Activated B cell treated with CpG ODN at 0.5 μM for 24 hours (primary cell): Measurements from ENCODE around the gene RNF123. TPM values are rescaled to one million over a fixed set of nuclear protein-coding genes. Genes with fewer than 3 reads are reported as not detected.

Experiments used
- ATAC-seq: fragments of 200-7000 bp; cut with Tn5 transposase; one replicate; pipeline ENCODE4 v1.10.0; 2021; ENCODE audit warnings: low read depth, mild to moderate bottlenecking, moderate library complexity
- CTCF ChIA-PET: fragments of 350-600 bp; sonication (Branson Sonifier 250); formaldehyde crosslinking; loops from one replicate; lab custom pipeline; 2021; ENCODE audit warnings: antibody characterized with exemption; lab: Charles Lee
- POLR2A ChIA-PET: fragments of 350-600 bp; sonication (Branson Sonifier 250); formaldehyde crosslinking; loops from one replicate; lab custom pipeline; 2021; ENCODE audit warnings: antibody characterized with exemption; lab: Charles Lee
- DNase-seq: peaks from one replicate; pipeline ENCODE4 v3.0.0; 2022
- H3K27ac Mint-ChIP-seq: one replicate; pipeline ENCODE4 v1.8.0; 2020; ENCODE audit warnings: mixed read lengths
- H3K27me3 Mint-ChIP-seq: one replicate; pipeline ENCODE4 v1.8.0; 2021; ENCODE audit warnings: mixed read lengths
- H3K36me3 Mint-ChIP-seq: one replicate; pipeline ENCODE4 v1.8.0; 2021; ENCODE audit warnings: low read depth, mixed read lengths
- H3K4me1 Mint-ChIP-seq: one replicate; pipeline ENCODE4 v1.8.0; 2021; ENCODE audit warnings: mixed read lengths
- H3K4me3 Mint-ChIP-seq: one replicate; pipeline ENCODE4 v1.8.0; 2020; ENCODE audit warnings: mild to moderate bottlenecking, mixed read lengths
- H3K9me3 Mint-ChIP-seq: one replicate; pipeline ENCODE4 v1.8.0; 2020; ENCODE audit warnings: mixed read lengths
- CTCF ChIP-seq: fragments of 200-600 bp; IDR thresholded peaks from one replicate; pipeline ENCODE4 v1.8.0; 2022; ENCODE audit warnings: antibody characterized with exemption, mild to moderate bottlenecking
- intact Hi-C: fragments of 100-400 bp; cut with micrococcal nuclease; formaldehyde crosslinking; loops from one replicate; pipeline ENCODE4 v1.15.1; 2024
- total RNA-seq: library from RNA; stranded (reverse); gene quantifications from 2 replicates; pipeline ENCODE4 v1.2.3, GENCODE V29; 2022

The RNF123 gene
- total RNA-seq, 1 donor from 2014 or later: 51.4 TPM

GRCh38 chr3:49729966-49730609, 40.7 kb downstream of the RNF123 start:
- intact Hi-C loops: no loop called here
- Mint-ChIP-seq H3K36me3 (peaks cover 60% of the 10 kb centered on the region), H3K9me3 (no peaks in the 10 kb centered on the region), H3K27me3 (no peaks in the 10 kb centered on the region), H3K27ac (no peak overlapping the region), H3K4me1 (peaks cover 23% of the 10 kb centered on the region), H3K4me3 (no peak overlapping the region)
- DNase-seq (no peak), ATAC-seq (no peak)
- TF ChIP-seq CTCF: no peak
- ChIA-PET POLR2A (interaction anchor here (1.1 kb wide), 1 partner anchor 11 kb away, joined by 3 read pairs; no protein-coding TSS in a partner anchor), CTCF (no interaction called here)

GRCh38 chr3:49732597-49732996, 43.2 kb downstream of the RNF123 start:
- H3K36me3 Mint-ChIP-seq: peaks cover 67% of the 10 kb centered on the region
- intact Hi-C loops: no loop called here
- TF ChIP-seq CTCF: no peak
- H3K4me3 Mint-ChIP-seq: no peak overlapping the region
- DNase-seq (no peak), ATAC-seq (no peak)
- H3K9me3 Mint-ChIP-seq: no peaks in the 10 kb centered on the region
- ChIA-PET CTCF (no interaction called here), POLR2A (interaction anchor here (0.5 kb wide), 1 partner anchor 388 kb away, joined by 6 read pairs; no protein-coding TSS in a partner anchor)
- H3K4me1 Mint-ChIP-seq: peaks cover under 1% of the 10 kb centered on the region
- no peak overlapping the region for H3K27ac Mint-ChIP-seq
- H3K27me3 Mint-ChIP-seq: no peaks in the 10 kb centered on the region

GRCh38 chr3:49733551-49733950, 44.2 kb downstream of the RNF123 start:
- Mint-ChIP-seq H3K4me3 (no peak overlapping the region), H3K9me3 (no peaks in the 10 kb centered on the region), H3K4me1 (no peaks in the 10 kb centered on the region), H3K27ac (no peak overlapping the region), H3K27me3 (no peaks in the 10 kb centered on the region), H3K36me3 (peaks cover 70% of the 10 kb centered on the region)
- CTCF ChIA-PET: no interaction called here
- DNase-seq: no peak
- no peak for TF ChIP-seq CTCF
- ATAC-seq: no peak
- POLR2A ChIA-PET: no interaction called here
- intact Hi-C loops: no loop called here

GRCh38 chr3:49734752-49735151, 45.4 kb downstream of the RNF123 start:
- Mint-ChIP-seq H3K27ac (no peak overlapping the region), H3K9me3 (no peaks in the 10 kb centered on the region), H3K4me1 (no peaks in the 10 kb centered on the region), H3K36me3 (peaks cover 70% of the 10 kb centered on the region), H3K4me3 (no peak overlapping the region), H3K27me3 (no peaks in the 10 kb centered on the region)
- POLR2A ChIA-PET: no interaction called here
- intact Hi-C loops: no loop called here
- ATAC-seq (no peak), DNase-seq (no peak)
- TF ChIP-seq CTCF: no peak
- CTCF ChIA-PET: no interaction called here

- ChIA-PET CTCF (no interaction called here), POLR2A (no interaction called here)
- intact Hi-C loops: no loop called here
- Mint-ChIP-seq H3K27me3 (no peaks in the 10 kb centered on the region), H3K4me1 (no peaks in the 10 kb centered on the region), H3K9me3 (no peaks in the 10 kb centered on the region), H3K36me3 (peaks cover 50% of the 10 kb centered on the region), H3K4me3 (no peak overlapping the region), H3K27ac (no peak overlapping the region)
- ATAC-seq (no peak), DNase-seq (no peak)
- no peak for TF ChIP-seq CTCF
Measured at GRCh38 chr3:49738067-49738713, 48.8 kb downstream of the RNF123 start.
